HG02943 (cell line): ENCODE results near the gene OR6B3.

Experiments
- ATAC-seq: cut with Tn5 transposase; IDR thresholded peaks from one replicate; pipeline ENCODE4 v1.9.1; 2021; ENCODE audit warnings: mild to moderate bottlenecking, low read depth, moderate library complexity; ENCODE audit not compliant: unreplicated experiment

OR6B3 gene

DNA sequence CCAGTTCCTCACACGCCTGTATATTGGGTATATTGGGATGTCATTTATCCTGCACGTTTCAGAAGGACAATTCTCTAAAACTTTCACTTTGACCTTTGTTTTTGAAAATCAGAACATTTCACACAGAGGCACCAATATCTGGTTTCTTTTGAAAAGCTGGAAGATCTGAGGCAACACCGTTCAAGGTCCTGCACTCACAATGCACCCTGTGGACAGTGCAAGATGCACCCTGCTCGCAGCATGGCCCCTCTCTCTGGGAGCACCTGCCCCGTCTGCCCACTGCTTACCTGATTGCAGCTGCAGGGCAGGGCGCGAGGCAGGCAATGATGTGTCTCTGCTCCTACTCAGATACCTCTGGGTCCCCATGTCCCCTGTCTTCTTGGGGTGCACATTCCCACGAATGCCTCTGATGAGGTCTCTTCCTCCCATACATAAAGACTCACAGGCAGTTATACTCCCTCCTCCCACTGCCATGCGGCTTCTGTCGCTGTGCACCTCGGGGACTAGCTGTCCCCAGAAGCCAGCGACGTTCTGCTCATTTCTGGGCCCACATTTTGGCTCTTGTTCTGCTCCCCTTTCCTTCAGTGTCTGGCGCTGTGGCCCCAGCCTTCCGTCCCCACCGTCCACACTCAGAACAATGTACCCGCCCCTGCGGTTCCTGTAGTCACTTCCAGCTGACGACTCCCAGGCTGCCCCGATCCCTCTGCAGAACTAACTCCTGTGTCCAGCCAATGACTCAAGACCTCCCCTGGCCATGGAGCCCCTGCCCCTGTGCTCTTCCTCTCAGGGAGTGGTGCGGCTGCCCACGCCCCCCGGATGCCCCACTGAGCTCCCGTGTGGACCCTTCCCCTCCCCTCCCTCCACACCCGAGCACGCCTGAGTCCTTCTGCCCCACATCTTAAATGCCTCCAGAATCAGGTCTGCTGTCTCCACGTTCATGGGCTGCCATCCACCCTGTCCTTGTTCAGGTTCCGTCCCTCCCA, at the start of gene OR6B3:
Gene OR6B3 (minus strand): TSS at position 349 of the 983 bp plus-strand sequence.
- ATAC-seq: no peak

DNA sequence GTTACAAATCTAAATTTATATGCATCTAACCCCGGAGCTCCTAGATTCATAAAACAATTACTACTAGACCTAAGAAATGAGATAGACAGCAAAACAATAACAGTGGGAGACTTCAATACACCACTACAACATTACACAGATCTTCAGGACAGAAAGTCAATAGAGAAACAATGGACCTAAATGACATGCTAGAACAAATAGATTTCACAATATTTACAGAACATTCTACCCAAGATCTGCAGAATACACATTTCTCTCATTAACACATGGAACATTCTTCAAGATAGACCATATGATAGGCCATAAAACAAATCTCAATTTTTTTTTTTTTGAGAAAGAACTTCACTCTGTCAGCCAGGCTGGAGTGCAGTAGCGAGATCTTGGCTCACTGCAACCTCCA, 45.0 kb upstream of the OR6B3 start:
- no peak for ATAC-seq

DNA sequence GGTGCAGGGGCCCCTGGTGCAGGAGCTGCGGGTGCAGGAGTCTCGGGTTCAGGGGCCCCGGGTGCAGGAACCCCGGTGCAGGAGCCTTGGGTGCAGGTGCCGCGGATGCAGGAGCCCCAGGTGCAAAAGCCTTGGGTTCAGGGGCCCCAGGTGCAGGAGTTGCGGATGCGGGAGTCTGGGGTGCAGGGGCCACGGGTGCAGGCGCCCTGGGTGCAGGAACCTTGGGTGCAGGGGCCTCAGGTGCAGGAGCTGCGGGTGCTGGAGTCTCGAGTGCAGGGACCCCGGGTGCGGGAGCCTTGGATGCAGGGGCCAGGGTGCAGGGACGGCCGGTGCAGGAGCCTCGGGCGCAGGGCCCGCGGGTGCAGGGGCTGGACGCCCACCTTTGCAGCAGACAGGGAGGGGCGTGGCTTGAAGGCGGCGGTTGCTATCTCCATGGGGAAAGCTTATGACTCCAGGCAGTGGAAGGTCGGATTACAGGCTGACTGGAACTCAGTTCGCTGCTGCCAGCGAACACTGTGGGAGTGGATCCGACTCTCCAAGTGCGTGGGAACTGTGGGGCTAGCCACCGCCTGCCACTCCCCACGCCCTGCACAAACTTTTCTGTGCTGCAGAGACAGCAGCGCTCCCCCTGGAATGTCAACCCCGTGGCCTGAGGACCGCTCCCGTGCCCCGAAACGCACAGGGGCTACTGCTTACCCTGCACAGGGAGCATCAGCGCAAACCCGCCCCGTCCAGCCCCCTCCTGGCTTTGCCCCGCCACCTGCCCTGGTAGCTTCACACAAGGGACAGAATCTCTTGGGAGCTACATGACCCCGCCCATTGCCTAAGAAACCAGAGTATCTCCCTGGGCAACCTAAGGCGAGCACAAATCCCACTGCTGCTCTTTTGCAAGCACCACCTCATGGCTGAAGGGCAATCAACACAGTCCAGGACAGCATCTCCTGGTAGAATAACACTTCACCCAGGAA, 42.5 kb upstream of the OR6B3 start:
- ATAC-seq: no peak

DNA sequence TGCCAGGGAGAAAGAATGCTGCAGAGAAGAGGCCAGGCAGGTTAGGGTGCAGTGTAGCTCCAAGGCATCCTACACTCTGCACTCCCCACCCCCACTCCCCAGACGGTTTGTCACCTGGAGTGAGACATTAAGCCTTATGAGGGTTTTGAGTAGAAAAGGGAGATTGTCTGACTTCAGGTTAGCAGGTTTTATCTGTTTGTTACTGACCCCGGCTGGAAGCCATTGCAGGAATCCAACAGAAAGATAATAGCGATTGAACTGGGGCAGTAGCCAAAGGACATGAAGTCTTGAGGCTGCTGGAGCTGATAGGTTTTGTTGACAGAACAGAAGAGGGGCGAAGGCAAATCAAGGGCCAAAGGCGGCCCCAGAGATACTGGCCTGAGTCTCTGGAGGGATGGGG, 36.0 kb upstream of the OR6B3 start:
- no peak for ATAC-seq

DNA sequence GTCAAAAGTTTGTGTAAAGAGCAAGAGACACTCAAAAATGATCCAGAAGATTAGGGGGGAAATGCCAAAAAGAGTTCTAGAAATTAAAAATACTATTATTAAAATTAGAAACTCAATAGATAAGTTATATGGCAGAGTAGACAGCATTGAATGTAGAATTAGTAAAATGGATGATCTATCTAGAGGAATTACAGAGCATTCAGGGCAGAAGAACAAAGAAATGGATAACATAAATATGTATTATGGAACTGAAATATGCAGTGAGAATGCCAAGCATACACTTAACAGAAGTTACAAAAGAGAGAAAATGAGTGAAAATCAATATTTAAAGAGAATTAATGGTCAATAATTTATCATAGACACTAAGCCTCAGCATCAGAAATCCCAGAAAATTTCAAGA, 33.2 kb upstream of the OR6B3 start:
- no peak for ATAC-seq

DNA sequence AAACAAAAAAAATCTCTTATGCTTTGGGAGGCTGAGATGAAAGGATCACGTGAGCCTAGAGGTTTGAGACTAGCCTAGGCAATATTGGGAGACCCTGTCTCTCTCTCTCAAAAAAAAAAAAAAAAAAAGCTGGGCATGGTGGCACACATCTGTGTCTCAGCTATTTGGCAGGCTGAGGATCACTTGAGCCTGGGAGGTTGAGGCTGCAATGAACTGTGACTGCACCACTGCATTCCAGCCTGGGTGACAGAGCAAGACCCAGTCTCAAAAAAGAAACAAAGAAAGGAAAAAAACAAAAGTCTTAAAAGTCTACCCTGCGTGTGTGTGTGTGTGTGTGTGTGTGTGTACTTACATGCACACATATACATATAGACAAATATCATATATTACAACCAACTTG, 25.3 kb upstream of the OR6B3 start:
- no peak for ATAC-seq

DNA sequence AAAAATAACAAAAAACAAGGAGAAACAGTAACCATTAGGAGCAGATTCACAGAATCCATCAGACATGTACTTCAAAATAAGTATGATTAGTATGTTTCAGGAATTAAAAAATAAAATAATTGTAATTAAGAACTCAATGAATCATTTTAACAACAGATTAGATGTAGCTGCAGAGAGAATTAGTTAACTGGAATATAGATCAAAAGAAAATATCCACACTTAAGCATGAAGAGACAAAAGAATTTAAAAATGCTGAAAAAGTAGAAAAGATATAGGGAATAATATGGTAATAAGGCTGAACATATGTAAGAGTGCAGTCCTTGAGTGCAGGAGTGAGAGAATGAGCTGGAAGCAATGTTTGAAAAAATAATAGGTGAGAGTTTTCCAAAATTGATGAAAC, 24.1 kb upstream of the OR6B3 start:
- ATAC-seq: no peak

DNA sequence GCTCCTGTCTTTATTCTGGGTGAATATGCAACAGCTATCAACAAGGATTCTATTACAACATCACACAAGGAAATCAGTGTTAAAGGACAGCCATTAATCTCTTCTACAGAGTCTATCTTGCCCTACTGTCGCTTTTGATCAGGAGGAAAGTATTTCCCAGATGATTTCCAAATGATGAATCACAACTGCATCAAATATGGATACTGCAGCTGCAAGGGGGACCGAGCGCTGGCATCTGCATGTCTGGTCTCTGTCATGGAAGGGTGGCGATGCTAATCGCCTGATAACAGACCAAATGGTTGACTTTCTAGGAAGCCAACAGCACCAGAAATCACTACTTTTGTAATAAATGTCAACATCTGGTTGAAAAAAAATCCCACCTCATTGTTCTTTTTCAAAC, 21.2 kb upstream of the OR6B3 start:
- ATAC-seq: no peak

DNA sequence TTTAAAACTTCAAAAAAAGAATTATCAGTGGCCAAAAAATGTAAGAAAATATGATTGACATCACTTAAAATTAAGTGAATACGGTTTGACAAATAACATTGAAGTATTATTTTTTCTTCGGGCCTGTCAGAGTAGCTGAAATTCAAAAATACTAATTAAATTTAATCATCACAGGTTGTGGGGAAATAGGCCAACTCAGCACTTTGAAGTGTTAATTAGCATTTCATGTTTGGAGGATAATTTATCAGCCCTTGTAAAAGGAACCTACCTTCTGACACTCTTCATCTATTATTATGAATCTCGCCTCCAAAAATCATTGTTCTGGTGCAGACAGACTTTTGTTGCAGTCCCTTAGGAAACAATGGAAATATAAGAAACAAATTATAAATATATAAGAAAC, 17.6 kb upstream of the OR6B3 start:
- ATAC-seq: no peak

DNA sequence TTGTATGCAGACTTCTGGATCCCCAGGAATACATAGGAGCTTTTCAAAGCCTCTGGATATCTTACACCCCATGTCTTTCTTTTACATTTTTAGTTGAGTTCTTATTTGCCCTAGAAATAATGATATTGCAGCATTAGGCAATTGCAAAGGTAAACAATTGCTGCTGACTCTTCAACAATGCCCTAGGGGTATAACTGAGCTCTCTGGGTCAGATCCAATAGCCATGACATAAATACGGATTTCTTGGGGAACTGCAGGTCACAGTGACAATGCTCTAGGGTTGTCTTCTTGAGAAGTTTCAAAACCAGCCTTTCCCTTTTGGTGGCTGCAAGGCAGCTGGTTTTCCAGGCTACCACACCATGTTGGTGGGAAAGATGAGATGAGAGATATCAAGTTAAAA, 16.5 kb upstream of the OR6B3 start:
- no peak for ATAC-seq

DNA sequence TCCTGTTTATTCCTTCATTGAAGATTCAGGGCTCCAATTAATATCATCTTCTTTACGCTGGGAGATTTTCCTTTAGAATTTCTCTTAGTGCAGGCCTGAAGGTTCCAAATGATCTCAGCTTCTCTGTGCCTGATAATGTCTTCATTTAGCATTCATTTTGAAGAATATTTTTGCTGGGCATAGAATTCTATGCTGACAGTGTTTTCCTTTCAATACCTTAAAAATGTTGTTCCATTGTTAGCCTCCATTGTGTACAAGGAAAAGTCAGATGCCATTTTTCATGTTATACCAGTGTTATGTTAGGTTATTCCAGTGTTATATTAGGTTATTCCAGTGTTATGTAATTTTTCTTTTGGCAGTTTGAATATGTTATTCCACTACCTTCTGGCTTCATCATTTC, 14.9 kb upstream of the OR6B3 start:
- no peak for ATAC-seq

DNA sequence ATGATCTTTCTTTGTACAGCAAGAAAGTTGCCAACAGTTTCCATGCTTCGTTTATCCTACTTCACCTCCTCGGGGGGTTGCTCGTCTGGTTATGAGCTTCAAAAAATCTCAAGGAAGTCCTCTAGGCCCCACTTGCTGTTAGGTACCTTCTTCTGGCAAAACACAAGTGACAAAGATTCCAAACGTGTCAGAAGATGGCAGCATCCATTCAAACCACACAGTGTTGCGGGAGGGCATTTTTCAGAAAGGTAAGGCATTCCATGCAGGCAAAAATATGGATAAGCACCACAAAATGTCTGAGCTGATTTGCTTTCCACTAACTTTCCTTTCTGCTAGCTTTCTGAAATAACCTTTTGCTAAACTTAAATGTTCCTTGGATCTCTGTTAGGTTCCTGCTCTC, 13.2 kb upstream of the OR6B3 start:
- no peak for ATAC-seq

DNA sequence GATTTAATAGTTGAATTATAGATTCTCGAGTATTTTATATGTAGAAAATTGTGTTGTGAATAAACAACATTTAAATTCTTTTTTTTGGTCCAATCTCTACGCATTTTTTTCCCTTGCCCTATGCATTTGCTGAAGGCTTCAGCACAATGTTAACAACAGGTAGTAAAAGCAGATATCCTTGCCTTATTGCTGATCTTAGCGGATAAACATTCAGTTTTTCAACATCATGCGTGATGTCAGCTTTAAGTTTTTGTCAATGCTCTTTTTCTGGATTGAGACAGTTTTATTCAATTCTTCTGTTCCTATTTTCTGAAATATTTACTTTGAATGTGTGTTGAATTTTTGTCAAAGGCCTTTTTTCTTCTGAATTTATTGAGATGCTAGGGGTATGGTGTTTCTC, 11.6 kb upstream of the OR6B3 start:
- no peak for ATAC-seq

DNA sequence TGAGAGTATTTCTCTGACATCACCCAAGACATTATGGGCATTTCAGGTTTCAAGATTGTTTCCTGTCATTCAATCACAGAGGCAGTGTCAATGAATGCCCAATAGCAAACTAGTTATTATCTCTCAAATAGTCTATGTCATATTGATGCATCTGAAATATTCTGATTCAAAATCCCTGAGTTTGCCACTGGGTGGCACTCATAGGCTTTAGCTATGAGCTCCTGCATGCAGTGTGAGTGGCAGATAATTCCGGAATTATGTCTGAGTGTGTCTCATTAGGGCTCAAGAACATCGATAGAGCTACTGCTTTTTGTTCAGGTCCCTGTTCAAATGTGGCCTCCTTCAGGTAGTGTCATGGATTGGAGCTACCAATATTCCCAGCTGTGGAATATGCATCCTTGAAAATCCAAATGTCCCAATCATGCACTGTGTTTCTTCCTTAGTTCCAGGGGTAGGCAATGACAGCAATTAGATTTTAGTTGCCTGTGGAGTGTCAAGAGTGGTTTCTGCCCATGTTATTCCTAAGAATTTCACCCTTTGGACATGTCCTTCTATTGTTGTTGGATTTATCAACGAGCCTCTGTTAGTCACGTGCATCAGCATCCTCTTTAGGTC, 7.8 kb upstream of the OR6B3 start:
- no peak for ATAC-seq

DNA sequence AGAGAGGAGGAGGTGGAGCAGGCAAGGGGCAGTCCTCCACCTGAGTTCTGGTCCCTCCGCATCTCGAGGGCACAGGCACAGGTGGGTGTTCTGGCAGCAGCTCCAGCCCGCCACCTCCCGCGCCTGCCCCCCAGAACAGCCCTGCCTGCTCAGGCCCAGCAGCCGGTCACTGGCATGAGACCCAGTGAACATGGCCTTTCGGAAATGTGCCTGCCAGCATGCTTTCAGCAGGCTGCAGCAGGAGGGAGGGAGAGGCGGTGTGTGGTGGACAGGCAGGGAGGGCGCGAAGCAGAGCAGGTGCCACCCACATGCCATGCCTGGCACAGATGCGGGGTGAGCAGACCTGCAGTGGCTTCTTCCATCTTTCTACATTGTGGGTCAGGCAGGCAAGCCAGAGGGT, 3.4 kb upstream of the OR6B3 start:
- ATAC-seq: no peak

DNA sequence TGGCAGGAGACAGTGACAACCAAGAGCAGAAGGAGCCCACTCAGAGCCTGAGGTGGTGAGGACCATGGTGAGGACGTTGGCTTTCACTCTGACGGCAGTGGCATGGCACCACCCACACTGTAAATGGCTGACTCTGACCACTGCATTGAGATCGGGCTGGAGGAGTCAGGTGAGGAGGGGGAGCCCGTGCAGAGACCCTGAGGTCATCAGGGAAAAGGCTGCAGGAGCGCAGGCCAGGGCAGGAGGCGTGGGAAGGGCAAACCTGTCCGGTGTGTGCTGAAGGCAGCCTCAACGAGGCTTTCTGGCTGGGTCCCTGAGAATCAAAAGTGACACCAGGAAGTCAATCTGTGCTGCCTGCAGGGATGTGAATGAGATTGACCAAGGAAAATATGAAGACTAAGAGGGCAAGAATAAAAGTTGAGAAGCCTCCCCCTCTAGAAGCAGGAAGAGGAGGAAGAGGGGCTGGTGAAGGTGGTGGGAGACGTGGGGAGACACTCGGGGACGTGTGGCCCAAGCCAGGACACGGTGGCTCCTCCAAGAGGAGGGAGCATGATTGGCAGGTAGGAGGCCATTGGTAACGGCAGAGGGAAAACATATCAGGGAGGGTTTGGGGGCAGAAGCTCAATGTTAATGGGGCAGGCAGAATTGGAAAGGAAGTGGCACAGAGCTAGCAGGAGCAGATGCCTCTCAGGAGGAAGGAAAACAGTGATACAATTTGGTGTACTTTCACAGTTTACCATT, 2.0 kb upstream of the OR6B3 start:
- no peak for ATAC-seq

DNA sequence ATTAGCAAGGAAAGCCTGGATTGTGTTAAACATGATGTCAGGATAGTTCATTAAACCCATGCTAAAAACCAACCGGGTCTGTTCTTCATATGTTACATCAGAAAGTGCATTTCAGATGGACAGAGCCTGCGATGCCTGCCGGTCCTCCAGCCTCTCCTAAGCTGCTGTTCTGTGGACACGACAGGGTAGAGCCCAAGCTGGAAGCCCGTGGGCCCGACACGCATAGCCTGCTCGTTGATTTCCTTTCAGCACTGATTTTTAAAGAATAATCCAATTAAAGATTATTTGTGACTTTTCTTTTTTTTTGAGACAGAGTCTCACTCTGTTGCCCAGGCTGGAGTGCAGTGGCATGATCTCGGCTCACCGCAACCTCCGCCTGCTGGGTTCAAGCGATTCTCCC, 797 bp downstream of the OR6B3 start:
- ATAC-seq: no peak

DNA sequence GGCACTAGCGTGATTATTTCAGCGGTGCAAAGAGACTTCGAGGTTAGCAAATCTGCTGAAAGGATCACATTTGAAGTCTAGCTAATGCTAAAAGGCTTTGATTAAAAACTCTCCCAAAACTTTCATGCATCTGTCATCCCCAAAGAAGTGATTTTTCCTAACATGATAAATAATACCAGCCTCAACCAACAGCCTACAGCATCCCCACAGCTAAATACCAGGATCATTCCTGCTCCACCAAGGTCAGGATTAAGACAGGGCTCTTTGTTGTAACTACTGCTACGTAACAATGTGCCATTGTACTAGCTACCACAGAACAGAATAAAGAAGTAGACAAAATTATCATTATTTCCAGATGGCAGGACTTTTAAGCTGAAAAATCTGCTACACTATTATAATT, 1.6 kb downstream of the OR6B3 start:
- no peak for ATAC-seq

DNA sequence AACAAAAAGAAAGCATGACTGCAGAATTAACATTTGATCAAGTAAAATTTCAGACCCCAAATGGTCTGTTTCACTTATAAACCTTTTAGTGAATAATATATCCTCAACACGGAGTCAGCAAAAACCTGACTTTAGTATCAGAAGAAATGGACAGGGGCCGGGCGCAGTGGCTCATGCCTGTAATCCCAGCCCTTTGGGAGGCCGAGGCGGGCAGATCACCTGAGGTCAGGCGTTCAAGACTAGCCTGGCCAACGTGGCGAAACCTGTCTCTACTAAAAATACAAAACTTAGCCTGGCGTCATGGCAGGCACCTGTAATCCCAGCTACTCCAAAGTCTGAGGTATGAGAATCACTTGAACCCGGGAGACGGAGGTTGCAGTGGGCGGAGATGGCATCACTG, 3.0 kb downstream of the OR6B3 start:
- ATAC-seq: no peak

DNA sequence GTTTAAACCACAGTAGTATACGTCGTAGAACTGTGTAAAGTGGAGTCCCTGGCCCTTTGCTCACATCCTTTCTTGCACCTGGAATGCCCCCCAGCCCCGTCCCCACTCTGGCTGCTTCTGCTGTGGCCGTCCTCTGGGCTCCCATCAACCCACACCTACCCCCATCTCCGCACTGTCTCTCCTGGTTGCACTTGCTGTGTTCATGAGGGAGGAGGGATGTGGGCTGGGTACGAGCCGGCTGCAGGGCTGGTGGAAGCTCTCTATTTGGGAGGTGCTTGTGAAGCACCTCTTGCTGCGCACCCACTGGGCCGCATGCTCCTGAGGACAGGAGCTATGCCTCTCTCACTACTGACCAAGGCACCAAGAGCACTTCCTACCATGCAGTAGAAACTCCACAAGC, 5.1 kb downstream of the OR6B3 start:
- no peak for ATAC-seq
